Activated T-cell treated with anti-CD3 and anti-CD28 coated beads for 48 hours (primary cell): ENCODE data around the gene ASMTL.
"Not testable (repeated sequence)": the region's sequence is repeated elsewhere in the genome, so short reads cannot be mapped to it uniquely, and the experiment has no call there.

Source experiments
- DNase-seq: peaks from one replicate; pipeline ENCODE4 v3.0.0-alpha.2; 2020; ENCODE audit warnings: low read depth

Gene ASMTL

GRCh38 chrX:1433646-1434357, 18.9 kb downstream of the ASMTL start:
- no peak for DNase-seq

GRCh38 chrX:1430451-1430850, 22.3 kb downstream of the ASMTL start:
- no peak for DNase-seq

GRCh38 chrX:1427756-1428155, 25.0 kb downstream of the ASMTL start:
- DNase-seq: no peak

DNA sequence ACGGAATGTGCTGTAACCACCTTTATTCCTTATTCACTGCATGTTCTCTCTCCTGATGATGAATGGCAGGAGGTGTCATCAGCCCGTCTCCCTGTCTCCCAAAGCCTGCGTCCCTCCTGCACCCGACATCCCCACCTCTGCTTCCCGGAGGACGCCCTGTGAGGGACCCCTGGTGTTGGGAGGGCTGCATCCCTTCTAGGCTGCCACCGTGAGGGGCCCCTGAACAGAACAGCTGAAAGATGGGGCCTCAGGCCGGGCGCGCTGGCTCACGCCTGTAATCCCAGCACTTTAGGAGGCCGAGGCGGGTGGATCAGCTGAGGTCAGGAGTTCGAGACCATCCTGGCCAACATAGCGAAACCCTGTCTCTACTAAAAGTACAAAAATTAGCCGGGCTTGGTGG, 26.4 kb downstream of the ASMTL start:
- DNase-seq: not testable (repeated sequence)

DNA sequence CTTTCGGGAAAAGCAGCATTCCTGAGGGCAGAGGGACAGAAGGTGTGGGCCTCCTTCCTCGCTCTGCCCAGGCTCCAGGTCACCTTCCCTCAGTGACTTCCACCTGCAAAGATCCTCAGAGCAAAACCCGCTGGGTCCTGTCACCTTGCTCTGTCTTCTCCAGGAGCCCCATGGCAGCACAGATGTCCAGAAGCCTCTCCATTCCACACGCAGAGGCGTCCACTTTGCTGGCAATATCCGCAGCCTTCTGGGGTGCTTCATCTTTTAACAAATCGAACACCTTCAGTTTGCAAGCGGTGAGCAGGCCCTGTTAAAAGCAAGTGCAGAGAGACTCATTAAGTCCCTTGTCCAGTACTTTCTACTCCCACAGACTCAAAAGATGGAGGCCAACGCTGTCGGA, 27.3 kb downstream of the ASMTL start:
- no peak for DNase-seq

- no peak for DNase-seq
These were observed 28.4 kb downstream of the ASMTL start for GRCh38 chrX:1424147-1424851.

- DNase-seq: no peak
These were observed 29.5 kb downstream of the ASMTL start for GRCh38 chrX:1423215-1423614.

GRCh38 chrX:1422135-1422465, 30.6 kb downstream of the ASMTL start:
- DNase-seq: no peak

- no peak for DNase-seq
These were observed 31.1 kb downstream of the ASMTL start for GRCh38 chrX:1421433-1422134.

GRCh38 chrX:1420371-1420770, 32.3 kb downstream of the ASMTL start:
- no peak for DNase-seq

DNA sequence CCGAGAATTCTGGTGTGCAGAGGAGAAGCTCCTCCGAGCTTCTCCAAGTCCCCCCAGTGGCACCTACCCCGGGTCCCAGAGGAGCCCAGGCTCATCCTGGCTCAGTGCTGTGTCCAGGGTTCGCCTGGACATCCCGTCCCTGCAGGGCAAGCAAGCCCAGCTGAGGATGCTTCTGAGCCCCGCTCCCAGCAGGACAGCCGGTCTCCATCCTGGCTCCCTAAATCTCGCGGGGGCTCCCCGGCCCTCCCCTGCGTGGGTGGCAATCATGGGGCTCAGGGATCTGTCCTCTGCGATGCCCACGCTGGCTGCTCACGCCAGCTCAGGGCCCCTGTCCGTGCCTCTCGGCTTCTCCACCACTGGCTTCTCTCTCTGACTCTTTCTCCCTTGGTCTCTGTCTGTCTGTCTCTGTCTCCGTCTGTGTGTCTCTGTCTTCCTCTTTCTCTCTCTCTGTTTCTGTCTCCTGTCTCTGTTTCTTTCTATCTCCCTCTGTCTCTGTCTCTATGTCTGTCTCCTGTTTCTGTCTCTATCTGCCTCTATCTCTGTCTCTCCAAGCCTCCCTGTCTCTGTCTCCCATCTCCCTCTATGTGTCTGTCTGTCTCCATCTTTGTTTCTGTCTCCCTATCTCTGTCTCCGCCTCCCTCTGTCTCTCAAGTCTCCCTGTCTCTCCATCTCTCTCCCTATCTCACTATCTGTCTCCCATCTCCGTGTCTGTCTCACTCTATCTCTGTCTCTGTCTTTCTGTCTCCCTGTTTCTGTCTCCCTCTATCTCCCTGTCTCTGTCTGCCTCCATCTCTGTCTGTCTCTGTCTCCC, 33.0 kb downstream of the ASMTL start:
- no peak for DNase-seq

GRCh38 chrX:1418901-1419544, 33.7 kb downstream of the ASMTL start:
- DNase-seq: no peak

- DNase-seq: no peak
These were observed 34.6 kb downstream of the ASMTL start for GRCh38 chrX:1417921-1418771.

DNA sequence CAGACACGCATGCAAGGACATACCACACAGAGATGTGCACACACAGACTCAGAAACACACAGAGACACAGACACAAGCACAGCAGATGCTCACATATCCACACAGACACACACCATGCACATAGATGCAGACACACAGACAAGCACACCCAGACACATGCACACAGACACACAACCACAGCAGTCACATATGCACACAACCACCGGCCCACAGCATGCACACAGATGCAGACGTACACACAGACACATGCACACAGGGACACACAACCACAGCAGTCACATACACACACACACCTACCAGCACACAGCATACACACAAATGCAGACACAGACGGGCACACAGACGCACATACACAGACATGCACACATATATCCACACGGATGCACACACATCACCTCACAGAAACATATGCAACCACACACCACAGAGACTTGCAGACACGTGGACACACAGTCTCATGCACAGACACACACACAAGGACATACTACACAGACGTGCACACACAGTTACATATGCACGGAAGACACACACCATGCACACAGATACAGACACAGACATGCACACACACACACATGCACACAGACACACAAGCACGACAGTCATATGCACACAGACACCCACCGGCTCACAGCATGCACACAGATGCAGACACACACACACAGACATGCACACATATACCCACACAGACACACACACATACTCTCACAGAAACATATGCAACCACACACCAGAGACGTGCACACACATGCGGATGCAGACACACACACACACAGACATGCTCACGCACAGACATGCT, 35.5 kb downstream of the ASMTL start:
- DNase-seq: no peak

- no peak for DNase-seq
These were observed 36.4 kb downstream of the ASMTL start for GRCh38 chrX:1416327-1416784.

GRCh38 chrX:1412551-1413161, 40.1 kb downstream of the ASMTL start:
- DNase-seq: no peak

DNA sequence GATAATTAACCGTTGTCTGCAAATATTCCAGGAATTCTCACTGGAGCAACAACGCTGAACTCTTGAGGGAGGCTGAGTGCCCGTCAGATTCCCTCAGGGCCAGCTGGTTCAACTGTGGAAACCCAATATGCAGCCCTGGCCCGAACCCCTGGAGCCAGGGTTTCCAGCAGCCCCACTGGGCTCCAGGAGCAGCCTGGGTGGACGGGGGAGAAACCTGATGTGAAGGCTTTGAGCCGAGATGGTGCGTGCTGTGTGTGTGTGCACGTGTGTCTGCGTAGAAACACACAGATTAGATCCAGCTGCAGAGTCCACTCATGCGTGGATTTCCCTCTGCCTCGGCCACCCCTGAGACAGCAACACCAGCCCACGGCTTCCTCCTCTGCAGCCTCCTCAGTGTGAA, 41.4 kb downstream of the ASMTL start:
- DNase-seq: no peak

DNA sequence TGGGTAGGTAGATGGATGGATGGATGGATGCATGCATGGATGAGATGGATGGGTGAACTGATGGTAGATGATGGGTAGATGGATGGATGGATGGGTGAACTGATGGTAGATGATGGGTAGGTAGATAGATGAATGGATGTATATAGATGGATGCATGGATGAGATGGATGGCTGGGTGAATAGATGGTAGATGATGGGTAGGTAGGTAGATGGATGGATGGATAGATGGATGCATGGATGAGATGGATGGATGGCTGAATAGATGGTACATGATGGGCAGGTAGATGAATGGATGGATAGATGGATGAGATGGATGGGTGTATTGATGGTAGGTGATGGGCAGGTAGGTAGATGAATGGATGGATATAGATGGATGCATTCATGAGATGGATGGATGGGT, 45.7 kb downstream of the ASMTL start:
- no peak for DNase-seq

- DNase-seq: not testable (repeated sequence)
These were observed 46.9 kb downstream of the ASMTL start for GRCh38 chrX:1405769-1406168.

DNA sequence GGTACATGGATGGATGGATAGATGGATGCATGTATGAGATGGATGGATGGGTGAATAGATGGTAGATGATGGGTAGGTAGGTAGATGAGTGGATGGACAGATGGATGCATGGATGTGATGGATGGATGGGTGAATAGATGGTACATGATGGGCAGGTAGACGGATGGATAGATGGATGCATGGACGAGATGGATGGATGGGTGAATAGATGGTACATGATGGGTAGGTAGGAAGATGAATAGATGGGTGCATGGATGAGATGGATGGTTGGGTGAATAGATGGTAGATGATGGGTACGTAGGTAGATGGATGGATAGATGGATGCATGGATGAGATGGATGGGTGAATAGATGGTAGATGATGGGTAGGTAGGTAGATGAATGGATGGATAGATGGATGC, 48.8 kb downstream of the ASMTL start:
- not testable (repeated sequence) for DNase-seq
